HL-60 (cell line): ENCODE measurements around the gene ROBO1.

ENCODE experiments used
- CTCF ChIP-seq: IDR thresholded peaks from one replicate; pipeline ENCODE4 v1.5.1; 2011; ENCODE audit warnings: low read length, control low read depth, inconsistent platforms; ENCODE audit not compliant: insufficient read depth
- POLR2AphosphoS5 ChIP-seq: IDR thresholded peaks from 2 replicates; pipeline ENCODE4 v1.6.1; 2012; ENCODE audit warnings: low read depth

- no peak for TF ChIP-seq CTCF
- TF ChIP-seq POLR2AphosphoS5 = no peak
Observed at GRCh38 chr3:79015854-79016253, 751.9 kb downstream of the ROBO1 start.
